Stimulated activated CD8-positive, alpha-beta memory T cell treated with anti-CD3 and anti-CD28 coated beads, Interleukin-7, amount 100 ng/mL, for 1 hour (primary cell): Measurements from ENCODE around the gene ZNF609.

Source experiments
- DNase-seq, 2 donors: peaks; one replicate each; pipeline ENCODE4 v3.0.0-alpha.2; 2020; ENCODE audit warnings: low read depth in 2 of 2

Gene ZNF609

DNA sequence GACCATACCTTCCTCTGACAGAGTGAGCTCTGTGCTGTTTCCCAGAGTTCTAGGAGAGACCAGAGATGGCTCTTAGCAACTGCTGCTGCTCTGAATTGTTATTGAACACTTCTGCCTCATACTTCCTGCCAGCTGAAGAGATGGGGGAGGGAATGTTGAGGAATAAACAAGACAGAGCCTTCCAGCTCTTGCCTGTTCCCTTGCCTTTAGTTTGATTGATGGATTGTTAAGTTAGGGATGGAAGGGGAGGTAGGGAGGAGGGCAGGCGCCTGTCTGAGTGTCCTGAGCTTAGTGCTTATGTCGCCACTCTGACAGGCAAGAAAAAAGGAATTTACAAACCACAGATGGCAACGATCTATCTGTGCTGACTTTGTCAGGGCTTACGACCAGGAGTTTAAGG is 42.8 kb downstream of the ZNF609 start:
- DNase-seq, result no peak

DNA sequence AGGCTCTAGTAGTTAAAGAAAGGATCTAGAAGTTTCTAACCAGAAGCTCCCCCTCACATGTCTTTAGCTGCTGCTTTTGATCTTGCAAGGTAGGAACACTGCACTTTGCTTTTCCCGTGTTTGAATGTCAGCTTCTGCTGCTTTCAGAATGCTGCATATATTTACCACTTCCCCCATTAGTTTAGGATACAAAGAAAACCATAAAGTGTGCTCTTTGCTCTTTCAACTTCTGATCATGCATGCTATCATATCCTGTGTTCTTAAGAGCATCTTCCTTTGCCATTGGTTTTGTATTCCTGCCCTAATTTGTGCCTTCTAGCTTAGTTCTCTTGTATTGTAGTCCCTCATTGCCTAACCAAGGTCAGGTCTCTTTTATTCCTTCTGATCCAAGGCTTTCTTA is 43.3 kb downstream of the ZNF609 start:
- no peak for DNase-seq

DNA sequence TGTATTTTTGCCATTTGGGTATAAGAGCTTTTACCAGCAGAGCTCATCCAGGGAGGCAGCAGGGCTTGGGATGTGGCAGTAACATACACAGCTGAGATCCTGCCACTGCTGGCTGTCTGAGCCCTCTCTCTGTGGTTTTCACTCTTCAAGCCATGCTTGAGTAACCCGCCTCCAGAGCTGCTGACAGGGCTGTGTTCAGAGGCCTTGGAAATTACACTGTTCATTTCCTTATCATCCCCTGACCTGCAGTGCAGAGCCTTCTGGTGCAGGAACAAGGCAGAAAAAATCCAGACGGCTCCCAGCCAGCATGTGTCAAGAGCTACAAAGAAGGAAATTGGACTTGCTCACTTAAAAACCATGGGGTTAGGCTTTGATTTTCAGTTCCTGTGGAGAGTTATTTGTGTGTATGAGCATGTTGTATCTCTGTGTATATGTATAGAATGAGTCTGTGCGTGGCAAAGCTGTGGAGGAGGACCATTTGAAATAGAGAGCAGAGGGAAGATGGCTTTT is 47.0 kb downstream of the ZNF609 start:
- DNase-seq, result no peak

DNA sequence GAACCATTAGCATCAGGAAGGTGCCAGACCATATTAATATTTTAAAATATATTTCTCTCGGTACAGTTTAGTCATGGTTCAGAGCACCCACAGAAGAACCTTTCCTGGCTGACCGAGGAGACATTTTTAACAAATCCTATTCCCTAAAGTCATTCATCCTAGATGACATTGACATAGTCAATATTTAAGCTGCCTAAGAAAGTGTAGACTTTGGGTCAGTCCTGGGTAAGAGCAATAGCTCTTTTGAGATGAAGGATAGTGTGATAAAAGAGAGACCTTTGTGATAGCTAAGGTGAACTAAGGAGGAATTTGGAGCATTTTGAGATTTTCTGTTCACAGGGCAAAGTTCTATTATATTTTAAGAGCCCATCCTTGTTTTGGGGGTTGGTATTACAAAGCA is 47.5 kb downstream of the ZNF609 start:
- DNase-seq, result no peak

DNA sequence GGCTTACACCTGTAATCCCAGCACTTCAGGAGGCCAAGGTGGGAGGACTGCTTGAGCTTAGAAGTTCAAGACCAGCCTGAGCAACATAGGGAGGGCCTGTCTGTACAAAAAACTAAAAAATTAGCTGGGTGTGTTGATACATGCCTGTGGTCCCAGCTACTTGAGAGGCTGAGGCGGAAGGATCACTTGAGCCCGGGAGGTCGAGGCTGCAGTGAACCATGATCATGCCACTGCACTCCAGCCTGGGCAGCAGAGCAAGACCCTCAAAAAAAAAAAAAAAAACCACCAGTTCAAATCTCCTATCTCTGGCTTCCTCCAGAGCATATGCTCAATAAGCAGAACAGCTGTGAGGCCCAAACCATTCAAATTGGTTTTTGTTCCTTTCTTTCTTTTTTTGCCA is 53.4 kb downstream of the ZNF609 start:
- no peak for DNase-seq

DNA sequence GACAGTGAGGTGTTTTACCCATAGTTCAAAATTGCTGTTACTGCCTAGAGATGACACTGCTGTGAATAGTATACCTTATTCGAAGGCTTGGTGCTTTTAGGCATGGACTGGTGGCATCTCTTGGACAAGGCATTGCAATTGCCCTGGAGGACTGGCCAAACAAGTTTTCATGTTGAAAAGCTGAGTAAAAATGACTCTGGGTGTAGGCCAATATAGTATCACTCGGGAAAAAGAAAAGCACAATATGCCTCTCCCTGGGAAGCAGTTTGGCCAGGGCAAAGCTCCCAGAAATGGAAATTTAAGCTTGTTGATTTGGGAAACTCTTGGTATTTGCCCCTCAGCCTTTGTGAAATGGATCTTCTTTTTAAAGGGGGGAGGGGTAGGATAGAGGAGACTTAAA is 54.8 kb downstream of the ZNF609 start:
- DNase-seq, result no peak

DNA sequence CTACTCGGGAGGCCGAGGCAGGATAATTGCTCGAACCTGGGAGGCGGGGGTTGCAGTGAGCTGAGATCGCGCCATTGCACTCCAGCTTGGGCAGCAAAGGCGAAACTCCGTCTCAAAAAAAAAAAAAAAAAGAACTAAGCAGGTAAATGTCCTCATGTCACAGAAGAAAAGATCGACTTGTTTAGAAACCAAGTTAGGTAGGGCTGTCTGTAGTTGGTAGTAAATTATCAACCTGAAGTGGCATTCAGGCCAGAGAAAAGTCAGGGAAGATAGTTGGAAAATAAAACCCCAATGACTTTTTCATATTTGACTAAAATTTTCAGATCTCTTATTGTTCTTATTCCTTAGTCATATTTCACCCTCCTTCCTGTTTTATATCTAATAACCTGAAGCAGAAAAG is 55.4 kb downstream of the ZNF609 start:
- no peak for DNase-seq

DNA sequence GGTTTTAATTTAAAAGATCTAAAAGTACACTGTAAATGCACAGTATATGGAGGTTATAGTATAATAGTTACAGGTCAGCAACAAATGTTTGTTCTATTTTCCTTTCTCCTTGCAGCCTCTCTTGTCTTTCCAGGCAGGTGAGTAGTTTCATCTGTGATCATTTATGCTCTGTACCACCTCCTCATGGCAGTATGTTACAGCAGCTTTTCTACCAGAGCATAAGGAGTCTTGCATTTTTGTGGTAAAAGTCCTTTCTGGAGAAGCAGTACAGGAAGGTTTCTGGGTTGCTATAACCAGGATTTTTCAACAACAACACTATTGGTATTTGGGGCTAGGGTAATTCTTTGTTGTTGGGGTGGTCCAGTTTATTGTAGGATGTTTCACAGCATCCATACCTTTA is 59.5 kb downstream of the ZNF609 start:
- DNase-seq, result no peak

DNA sequence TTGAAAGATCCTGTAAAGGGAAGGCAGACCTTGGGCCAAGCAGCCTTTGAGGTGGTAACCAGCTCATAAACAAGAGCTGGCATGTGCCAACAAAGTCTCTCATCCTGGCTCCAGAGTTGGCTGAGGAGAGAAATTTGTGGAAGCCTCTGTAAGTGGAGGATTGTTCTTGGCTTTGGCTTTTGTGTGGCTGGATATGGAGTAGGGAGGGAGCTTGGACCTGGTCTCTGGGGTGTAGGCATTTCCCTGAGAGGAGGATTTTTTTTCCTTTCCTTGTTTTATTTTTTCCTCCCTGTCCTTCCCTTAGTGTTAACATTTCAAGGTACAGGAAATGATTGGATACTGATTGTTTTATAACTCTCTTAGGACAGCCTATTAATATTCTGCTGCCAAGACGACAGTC is 60.8 kb downstream of the ZNF609 start:
- DNase-seq, result no peak

DNA sequence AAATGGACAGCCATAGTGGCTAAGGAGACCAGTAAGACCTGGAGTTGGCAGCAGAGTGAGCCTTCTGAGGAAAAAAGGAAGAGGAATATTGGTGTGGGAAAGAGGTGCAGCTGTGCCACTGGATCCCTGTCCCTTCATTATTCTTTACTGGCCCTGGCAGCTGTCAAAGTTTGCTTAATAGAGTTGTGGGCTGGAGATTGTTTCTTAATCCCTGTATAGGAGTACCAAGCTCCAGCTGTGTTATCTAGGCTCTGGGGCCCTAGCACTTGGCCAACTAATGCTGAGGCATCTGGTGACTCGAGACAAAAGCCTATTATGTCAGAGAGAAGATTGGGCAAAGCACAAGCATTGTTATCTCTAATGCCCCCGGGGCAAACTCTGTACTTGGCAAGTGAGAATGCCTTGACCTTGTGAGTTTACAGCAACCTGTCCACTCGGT is 61.4 kb downstream of the ZNF609 start:
- DNase-seq, result no peak

DNA sequence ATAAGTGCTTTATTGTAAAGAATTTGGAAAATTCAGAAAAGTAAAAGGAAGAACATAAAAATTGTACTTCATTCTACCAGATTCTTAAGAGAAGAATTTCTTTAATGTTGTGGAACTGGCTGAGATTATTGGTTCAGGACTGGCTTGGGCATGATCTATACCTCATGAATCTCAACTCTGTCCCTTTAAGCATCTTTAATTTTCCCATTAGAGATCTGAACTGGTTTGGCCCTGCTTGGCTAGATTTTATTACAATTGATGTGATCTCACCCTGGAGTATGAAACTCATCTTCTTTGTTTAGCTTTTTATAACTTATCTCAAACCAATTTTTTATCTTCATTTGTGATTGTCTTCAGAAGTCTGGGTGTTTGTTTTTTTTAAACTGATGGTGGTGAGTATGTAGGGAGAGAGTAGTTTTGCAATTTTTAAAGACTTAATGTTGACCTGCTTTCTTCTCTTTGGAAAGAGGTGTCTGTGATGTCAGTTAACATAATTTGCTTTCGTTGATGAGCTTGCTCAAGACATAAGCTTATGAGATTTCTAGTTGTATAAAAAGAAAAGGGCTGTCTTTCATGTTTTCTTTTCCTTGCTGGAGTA is 61.9 kb downstream of the ZNF609 start:
- no peak for DNase-seq

DNA sequence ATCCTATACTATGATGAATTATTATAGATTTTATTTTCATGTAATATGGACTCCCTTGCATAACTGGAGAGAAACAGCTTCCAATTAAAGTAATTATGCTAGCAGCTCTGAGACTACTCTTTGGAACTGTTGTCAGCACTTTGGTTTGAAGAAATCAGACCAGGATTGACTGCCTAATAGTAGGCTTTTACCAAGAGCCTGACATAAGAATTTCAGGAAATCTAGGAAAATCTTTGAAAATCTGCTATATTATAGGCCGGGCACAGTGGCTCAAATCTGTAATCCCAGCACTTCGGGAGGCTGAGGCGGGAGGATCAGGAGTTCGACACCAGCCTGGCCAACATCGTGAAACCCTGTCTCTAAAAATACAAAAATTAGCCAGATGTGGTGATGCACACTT is 62.9 kb downstream of the ZNF609 start:
- no peak for DNase-seq

DNA sequence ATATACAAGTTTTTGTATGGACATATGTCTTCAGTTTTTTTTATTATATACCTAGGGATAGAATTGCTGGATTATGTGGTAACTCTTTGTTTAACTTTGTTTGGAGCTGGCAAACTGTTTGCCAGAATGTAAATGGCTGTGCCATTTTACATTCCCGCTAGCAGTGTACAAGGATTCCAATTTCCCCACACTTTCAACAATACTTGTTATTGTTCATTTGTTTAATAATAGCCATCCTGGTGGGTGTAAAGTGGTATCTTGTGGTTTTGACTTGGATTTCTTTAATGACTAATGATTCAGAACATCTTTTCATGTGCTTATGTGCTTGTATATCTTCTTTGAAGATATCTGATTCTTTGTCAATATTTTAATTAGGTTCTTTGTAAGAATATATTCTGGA is 64.4 kb downstream of the ZNF609 start:
- no peak for DNase-seq

DNA sequence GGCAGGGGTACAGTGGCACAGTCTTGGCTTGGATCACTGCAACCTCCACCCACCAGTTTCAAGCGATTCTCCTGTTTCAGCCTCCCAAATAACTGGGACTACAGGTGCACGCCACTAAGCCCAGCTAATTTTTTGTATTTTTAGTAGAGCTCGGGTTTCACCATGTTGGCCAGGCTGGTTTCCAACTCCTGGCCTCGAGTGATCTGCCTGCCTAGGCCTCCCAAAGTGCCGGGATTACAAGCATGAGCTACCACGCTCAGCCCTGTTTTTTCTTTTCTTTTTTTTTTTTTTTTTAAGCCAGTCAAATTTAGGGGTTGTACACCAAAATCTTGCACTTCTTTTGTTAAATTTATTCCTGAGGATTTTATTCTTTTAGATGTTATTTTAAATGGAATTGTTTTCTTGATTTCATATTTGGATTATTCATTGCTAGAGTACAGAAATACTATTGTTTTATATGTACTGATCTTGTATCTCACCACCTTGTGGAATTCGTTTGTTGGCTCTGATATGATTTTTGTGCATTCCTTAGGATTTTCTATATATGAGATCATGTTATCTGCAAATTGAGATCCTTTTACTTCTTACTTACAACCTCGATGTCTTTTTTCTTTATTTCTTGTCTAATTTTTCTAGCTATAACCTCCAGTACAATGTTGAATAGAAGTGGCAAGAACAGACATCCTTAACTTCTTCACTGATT is 65.6 kb downstream of the ZNF609 start:
- no peak for DNase-seq

DNA sequence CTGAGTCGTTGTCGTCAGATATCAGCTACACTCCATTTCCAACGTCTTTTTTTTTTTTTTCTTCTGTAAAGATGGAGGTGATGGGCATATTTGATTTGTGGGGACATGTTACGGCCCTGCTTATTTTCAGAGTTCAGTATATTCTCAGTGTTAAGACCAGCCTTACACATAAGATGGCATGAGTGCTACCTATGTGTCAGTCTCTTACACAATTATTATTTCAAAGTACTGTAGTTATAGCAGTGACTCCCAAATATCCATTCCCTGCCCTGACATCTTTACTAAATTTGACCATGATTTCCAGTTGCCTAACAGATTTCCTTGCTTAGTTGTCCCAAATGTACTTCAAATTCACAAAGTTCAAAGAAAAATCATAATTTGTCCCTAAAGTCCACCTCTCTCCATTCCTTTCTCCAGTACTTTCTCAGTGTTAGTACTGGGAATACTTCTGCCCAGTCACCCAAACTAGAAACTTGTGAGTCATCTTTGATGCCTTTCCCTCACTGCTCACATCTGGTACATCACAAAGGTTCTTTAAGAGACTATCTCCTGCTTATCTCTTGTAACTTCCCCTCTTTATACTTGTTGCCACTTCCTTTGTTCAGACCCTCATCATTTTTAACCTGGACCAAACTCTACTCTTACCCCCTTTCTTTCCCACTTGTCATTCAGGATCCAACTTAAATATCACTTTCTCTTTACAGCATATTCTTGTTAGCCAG is 67.0 kb downstream of the ZNF609 start:
- DNase-seq, result no peak

DNA sequence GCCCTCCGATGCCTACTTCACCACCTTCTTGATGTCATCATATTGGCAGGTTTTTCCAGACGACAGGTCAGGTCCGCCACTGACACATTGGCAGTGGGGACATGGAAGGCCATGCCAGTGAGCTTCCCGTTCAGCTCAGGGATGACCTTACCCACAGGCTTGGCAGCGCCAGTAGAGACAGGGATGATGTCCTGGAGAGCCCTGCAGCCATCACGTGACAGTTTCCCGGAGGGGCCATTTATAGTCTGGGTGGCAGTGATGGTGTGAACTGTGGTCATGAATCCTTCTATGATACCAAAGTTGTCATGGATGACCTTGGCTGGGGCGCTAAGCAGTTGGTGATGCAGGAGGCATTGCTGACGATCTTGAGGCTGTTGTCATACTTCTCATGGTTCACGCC is 68.5 kb downstream of the ZNF609 start:
- DNase-seq, result no peak

DNA sequence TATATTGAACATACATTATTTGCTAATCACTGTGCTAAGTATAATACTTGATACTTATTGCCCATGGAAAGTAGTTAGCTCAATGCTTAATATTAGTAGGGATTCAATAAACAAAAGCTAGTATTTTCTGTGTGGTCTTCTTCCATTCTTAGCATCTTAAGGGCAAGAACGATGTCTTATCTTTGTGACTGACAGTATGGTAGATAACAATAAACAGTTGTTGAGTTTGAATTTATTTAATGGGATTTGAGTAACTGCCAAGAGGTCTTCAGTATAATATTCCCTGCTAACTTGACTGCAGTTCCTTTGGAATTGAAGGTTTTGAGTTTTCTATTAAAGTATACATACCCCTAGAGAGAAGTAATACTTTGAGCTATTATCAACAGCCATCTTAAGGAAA is 70.1 kb downstream of the ZNF609 start:
- DNase-seq, result no peak

DNA sequence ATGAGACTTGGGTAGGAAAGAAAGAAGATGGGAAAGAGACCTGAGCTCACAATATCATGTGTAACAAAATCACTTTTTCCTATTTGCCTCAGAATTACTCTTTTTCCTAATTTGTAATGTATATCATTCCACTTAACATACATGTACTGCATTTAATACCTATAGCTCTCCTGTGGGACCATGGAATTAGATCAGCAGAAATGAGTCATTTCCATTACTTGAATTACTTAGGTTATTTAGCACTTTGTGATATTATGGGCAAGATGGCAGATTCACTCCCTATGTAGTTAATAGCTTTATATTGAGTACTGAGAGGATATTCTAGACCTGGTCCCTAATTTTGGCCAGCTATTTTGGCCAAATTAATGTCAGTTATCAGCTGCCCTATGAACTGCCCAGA is 70.5 kb downstream of the ZNF609 start:
- DNase-seq, result no peak

DNA sequence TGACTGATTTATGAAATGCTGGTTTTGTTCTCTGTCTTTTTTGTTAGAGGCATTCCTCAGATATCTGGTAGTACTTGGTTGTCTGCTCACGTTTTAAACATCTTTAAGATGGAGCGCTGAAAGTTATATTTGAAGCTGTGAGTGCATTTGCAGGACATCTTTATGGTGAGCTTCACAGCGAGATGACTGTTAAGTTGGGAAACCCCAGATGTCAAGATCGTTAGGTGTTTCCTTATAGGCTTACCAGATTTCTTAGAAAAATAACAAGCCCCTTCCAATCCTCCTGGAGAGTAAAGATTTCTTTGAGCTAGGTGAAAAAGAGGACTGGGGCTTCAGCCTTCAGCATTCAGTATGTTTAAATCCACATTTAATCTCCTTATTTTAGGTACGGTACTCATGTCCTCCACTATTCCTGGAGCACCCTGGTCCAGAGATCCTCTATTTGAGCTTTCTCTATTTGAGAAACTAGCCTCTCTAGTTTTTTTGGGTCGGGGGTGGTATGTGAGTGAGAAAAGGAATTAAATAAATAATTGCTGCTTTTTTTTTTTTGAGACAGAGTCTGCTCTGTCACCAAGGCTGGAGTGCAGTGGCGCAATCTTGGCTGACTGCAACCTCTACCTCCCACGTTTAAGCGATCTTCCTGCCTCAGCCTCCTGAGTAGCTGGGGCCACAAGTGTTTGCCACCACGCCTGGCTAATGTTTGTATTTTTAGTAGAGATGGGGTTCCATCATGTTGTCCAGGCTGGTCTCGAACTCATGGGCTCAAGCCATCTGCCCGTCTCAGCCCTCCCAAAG is 72.3 kb downstream of the ZNF609 start:
- DNase-seq, result no peak

DNA sequence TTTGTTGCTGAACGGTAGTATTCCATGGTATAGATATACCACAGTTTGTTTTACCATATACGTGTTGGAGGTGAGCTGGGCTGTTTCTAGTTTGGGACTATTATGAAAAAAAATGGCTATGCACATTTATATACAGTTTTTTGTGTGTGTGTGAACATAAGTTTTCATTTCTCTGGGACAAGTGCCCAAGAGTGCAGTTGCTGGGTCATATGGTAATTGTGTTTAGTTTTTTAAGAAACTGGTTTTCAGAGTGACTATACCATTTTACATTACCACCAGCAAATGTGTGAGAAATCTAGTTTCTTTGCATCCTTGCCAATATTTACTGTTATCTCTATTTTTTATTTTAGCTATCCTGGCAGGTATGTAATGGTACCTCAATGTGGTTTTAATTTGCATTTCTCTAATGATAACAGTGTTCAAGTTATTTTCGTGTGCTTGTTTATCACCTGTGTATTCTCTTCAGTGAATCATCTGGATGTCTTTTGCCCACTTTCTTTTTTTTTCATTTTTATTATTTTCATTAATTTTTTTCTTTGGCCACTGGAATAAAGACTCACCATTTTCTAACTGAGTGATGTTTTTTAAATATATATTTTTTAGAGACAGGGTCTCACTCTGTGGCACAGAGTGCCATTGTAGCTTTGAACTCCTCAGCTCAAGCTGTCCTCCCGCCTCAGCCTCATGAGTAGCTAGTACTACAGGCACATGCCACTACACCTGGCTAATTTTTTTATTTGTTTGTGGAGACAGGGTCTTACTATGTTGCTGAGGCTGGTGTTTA is 75.3 kb downstream of the ZNF609 start:
- no peak for DNase-seq

DNA sequence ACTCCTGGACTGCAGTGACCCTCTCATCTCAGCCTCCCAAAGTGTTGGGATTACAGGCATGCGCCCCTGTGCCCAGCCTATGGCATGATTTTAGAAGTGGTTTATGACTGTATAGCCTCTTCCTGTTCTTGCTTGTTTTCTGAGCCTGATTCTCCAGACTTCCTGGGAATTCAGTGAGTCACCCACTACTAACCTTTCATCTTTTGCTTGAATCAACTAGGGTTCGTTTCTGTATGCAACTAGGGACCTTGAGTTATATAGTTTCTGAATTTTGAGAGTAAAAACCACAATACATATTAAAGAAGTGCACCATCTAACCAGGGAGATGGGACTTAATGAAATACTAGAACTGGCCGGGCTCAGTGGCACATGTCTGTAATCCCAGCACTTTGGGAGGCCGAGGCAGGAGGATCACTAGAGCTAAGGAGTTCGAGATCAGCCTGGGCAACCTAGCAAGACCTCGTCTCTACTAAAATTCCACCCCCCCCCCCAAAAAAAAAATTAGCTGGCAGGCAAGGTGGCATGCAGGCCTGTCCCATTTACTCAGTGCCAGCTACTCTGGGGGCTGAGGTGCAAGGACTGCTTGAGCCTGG is 76.0 kb downstream of the ZNF609 start:
- DNase-seq, result no peak
